ENCODE data around the gene BEAN1. TPM values are rescaled to one million over a fixed set of nuclear protein-coding genes. Genes with fewer than 3 reads are reported as not detected.

The BEAN1 gene
- total and polyA plus RNA-seq, 9 of the 15 experiments (the other 6 are each of a cell fraction or from before 2014, with no cell fraction given) = not detected

- TF ChIP-seq MEIS2 (IDR thresholded peaks at IDR 0.05; ENCODE audit: partially characterized antibody) (no peak), XRCC5 (IDR thresholded peaks at IDR 0.05; ENCODE audit: low read depth, low read length) (peak; percentile 3; the same call in 1 of the 2 replicates), JUND (IDR thresholded peaks at IDR 0.05; ENCODE audit: borderline replicate concordance, low read depth, low read length) (peak; percentile 99), JUND (tag; IDR thresholded peaks at IDR 0.05; ENCODE audit: borderline replicate concordance, low read depth, low read length) (peak; percentile 97), RFX5 (IDR thresholded peaks at IDR 0.05; ENCODE audit: low read depth, low read length) (no peak), MBD2 (IDR thresholded peaks at IDR 0.05; ENCODE audit: borderline replicate concordance, low read depth) (no peak), DIDO1 (tag; IDR thresholded peaks at IDR 0.05; ENCODE audit: low read depth) (no peak; the same call in 1 of the 2 replicates), TEAD1 (CRISPR knock-in tag; IDR thresholded peaks at IDR 0.05) (peak in 1 of 2 experiments; percentile 32; a peak in 1 of 4 replicates), PTTG1 (tag; IDR thresholded peaks at IDR 0.05; ENCODE audit: low read depth) (no peak), NCOA2 (IDR thresholded peaks at IDR 0.05; ENCODE audit: partially characterized antibody in 2 of 2) (no peak), TAF7 (tag; IDR thresholded peaks at IDR 0.05) (peak; percentile 52; the same call in 1 of the 2 replicates), ZNF79 (CRISPR knock-in tag; IDR thresholded peaks at IDR 0.05; ENCODE audit: low read depth) (no peak), ELF1 (tag; IDR thresholded peaks at IDR 0.05) (peak; percentile 92), ZNF512 (tag; IDR thresholded peaks at IDR 0.05) (no peak), LCOR (CRISPR knock-in tag; IDR thresholded peaks at IDR 0.05) (no peak), ATF7 (IDR thresholded peaks at IDR 0.05) (peak; percentile 97), ZBTB8A (IDR thresholded peaks at IDR 0.05; ENCODE audit: partially characterized antibody) (no peak), BRF1 (IDR thresholded peaks at IDR 0.05; ENCODE audit: borderline replicate concordance, extremely low read depth, insufficient read length) (no peak), ELK1 (CRISPR knock-in tag; IDR thresholded peaks at IDR 0.05) (no peak), ZNF609 (CRISPR knock-in tag; IDR thresholded peaks at IDR 0.05; ENCODE audit: borderline replicate concordance) (no peak), ILF3 (IDR thresholded peaks at IDR 0.05; ENCODE audit: borderline replicate concordance) (no peak)
Measured at GRCh38 chr16:66516808-66517585, 89.9 kb downstream of the BEAN1 start (continued).

Measured in K562 (cell line).